Mammary epithelial cell (primary cell): ENCODE measurements around the gene PPARA.

Experiments used
- EZH2 ChIP-seq: IDR thresholded peaks from 2 replicates; pipeline ENCODE4 v1.6.1; 2012; ENCODE audit warnings: low read length, inconsistent platforms, borderline replicate concordance
- TF ChIP-seq, protein P1 (sequence below), 2 donors: IDR thresholded peaks in 1 of 2; conservative IDR thresholded peaks in 1 of 2; 2 replicates each; pipeline ENCODE4 v1.5.1; 2011 to 2012; ENCODE audit warnings: inconsistent platforms in 2 of 2, low read length in 2 of 2, mild to moderate bottlenecking in 2 of 2, control low read depth in 1 of 2, low read depth in 1 of 2; ENCODE audit not compliant: insufficient read depth in 1 of 2; ENCODE audit errors: extremely low read depth in 1 of 2

DNA sequence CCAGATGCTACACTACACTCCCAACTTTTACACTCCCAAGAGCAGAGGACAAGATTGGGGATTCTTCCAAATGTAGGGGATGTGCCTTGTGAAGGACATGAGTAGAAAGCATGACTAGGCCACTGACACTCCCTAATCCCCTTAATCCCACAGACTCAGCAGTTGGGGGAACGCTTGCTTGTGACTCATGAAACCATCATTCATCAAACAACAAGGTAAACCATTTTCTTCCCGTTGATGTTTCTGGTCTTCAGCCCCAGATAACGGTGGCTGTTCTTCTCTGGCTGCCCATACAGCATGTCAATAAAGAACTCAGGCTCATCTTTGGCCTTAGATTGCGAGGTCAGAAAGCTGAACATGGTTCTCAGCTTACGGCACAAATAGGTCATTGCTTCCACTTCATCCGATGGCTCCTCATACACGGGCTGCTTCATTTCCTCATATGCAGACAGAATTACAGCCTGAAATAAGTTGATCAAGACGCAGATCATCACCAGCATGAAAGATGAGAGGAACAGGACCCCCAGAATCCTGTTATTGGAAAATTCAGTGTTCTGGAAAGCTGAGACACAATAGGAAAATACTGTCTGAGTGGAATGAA, 106.1 kb downstream of the PPARA start:
- TF ChIP-seq, protein P1, sequence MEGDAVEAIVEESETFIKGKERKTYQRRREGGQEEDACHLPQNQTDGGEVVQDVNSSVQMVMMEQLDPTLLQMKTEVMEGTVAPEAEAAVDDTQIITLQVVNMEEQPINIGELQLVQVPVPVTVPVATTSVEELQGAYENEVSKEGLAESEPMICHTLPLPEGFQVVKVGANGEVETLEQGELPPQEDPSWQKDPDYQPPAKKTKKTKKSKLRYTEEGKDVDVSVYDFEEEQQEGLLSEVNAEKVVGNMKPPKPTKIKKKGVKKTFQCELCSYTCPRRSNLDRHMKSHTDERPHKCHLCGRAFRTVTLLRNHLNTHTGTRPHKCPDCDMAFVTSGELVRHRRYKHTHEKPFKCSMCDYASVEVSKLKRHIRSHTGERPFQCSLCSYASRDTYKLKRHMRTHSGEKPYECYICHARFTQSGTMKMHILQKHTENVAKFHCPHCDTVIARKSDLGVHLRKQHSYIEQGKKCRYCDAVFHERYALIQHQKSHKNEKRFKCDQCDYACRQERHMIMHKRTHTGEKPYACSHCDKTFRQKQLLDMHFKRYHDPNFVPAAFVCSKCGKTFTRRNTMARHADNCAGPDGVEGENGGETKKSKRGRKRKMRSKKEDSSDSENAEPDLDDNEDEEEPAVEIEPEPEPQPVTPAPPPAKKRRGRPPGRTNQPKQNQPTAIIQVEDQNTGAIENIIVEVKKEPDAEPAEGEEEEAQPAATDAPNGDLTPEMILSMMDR (conservative IDR thresholded peaks at IDR 0.05 in 1 of 2, IDR thresholded peaks at IDR 0.05 in 1 of 2; ENCODE audit: extremely low read depth in 1 of 2, insufficient read depth in 1 of 2, low read depth in 1 of 2, low read length in 2 of 2): no peak
- TF ChIP-seq EZH2: no peak
